ENCODE results near the gene TOR1B. TPM values are rescaled to one million over a fixed set of nuclear protein-coding genes. Genes with fewer than 3 reads are reported as not detected.

The TOR1B gene
- polyA plus RNA-seq, 3 donors = 19.4 to 23.9 (median 21.6) TPM

GRCh38 chr9:129803676-129804060 is 684 bp downstream of the TOR1B start:
- no peak for DNase-seq (ENCODE audit: extremely low read depth in 1 of 11, low read depth in 9 of 11, low spot score in 4 of 11)

DNA sequence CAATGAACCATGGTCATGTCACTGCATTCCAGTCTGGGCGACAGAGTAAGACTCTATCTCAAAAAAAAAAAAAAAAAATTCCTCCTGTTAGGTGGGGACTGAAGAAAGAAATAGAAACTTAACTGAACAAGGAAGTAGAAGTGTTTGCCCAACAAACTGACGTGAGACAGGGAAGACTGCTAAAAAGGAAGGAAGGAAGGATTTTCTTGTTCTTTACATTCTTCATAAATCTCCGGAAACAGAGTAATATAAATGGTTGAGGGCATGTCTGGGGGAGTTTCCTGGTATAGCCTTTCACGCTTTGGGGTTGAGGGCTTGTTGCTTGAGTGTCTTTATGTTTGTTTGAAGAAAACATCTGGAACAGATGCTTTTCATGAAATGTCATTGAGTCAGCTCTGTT is 3.1 kb downstream of the TOR1B start:
- DNase-seq (ENCODE audit: extremely low read depth in 1 of 11, low read depth in 9 of 11, low spot score in 4 of 11) = no peak

GRCh38 chr9:129809346-129809745 is 6.4 kb downstream of the TOR1B start:
- DNase-seq (ENCODE audit: extremely low read depth in 1 of 11, low read depth in 9 of 11, low spot score in 4 of 11) = no peak

DNA sequence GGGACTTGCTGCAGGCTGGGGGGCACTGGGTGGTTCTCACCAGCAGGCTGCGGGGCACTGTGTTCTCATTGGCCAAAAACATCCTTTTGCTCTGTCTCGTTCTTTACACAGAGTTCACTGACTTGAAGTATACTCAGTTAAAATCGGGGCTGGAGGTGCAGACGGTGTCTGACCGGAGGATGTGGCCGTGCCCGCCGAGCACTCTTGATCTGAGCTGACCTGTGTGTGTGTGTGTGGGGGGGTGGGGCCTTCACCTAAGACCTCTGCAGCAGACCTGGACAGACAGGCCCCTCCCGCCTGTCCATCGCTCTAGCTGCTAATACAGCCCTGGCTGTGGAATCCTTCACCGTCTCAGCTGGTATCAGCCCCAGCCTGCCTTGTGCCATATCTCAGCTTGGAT is 7.1 kb downstream of the TOR1B start:
- no peak for DNase-seq (ENCODE audit: extremely low read depth in 1 of 11, low read depth in 9 of 11, low spot score in 4 of 11)

DNA sequence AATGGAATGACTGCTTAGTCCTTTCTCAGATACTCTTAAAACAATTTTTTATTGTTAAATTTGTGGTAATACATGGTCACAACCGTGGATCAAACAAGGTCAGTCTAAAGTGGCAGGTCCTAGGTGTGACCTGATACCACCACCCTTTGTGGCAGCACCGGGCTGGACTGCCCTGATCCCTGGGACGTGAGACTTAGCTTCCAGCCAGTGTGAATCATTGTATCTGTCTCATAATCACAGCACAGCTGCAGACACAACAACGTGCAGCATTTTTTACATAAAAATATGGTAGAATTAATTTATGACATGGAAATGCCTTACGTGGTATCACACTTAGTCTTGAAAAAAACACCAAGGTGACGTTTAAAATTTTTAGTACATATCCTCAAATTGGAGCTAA is 7.8 kb downstream of the TOR1B start:
- DNase-seq (ENCODE audit: extremely low read depth in 1 of 11, low read depth in 9 of 11, low spot score in 4 of 11) = no peak

DNA sequence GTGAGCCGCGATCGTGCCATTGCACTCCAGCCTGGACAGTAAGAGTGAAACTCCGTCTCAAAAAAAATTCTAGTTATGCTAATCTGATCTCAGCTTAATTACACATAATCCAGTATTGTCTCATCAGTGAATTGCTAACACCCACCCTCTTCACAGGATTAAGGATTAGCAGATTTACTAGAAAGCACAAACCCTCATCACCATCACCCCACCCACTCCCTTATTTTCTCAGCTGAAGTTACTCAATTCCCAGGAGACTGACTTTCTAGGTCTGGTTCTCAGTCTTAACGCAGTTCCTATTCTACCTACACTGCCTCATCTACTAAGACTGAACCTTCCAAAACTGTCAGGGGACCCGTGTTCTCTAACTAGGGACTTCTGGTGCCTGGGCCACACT is 9.0 kb downstream of the TOR1B start:
- no peak for DNase-seq (ENCODE audit: extremely low read depth in 1 of 11, low read depth in 9 of 11, low spot score in 4 of 11)

- no peak for DNase-seq (ENCODE audit: extremely low read depth in 1 of 11, low read depth in 9 of 11, low spot score in 4 of 11)
These were observed 9.4 kb downstream of the TOR1B start for GRCh38 chr9:129812385-129812784.

- no peak for DNase-seq (ENCODE audit: extremely low read depth in 1 of 11, low read depth in 9 of 11, low spot score in 4 of 11)
These were observed 10.7 kb downstream of the TOR1B start for GRCh38 chr9:129813661-129814060.

DNA sequence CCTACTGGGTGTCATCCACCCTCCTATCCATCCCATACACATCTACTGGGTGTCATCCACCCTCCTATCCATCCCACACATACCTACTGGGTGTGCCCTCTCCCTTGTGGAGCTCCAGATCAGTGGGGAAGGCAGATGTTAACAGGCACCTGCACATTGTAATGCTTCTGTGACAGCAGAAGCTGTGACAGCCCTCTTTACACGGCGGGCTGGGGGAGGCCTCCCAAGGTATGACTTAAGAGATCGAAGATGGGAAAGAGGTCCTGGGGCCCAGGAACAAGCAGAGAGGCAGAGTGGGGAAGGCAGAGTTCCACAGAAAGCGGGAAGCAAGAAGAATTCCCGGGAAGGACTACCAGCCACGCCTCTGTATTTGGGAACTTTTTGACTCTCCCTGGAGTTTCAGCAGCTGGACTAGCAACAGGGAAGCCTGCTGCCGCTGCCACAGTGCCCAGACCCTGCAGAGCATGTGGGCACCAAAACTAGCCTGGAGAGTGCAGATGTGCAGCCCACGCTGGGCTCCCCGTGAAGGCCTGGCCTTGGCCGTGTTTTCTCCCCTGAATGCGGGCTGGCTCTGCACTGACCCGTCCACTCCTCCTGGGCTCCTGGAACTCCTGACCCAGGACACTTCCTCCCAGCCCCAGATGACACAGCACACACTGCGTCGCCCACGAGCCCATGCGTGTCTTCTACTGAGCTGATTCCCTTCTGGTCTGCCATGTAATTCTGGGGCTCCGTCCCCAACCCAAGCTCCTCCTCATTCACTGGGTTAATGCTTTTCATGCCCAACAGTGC is 11.6 kb downstream of the TOR1B start:
- DNase-seq (ENCODE audit: extremely low read depth in 1 of 11, low read depth in 9 of 11, low spot score in 4 of 11) = no peak

- DNase-seq (ENCODE audit: extremely low read depth in 1 of 11, low read depth in 9 of 11, low spot score in 4 of 11) = no peak
These were observed 12.3 kb downstream of the TOR1B start for GRCh38 chr9:129815278-129815677.

DNA sequence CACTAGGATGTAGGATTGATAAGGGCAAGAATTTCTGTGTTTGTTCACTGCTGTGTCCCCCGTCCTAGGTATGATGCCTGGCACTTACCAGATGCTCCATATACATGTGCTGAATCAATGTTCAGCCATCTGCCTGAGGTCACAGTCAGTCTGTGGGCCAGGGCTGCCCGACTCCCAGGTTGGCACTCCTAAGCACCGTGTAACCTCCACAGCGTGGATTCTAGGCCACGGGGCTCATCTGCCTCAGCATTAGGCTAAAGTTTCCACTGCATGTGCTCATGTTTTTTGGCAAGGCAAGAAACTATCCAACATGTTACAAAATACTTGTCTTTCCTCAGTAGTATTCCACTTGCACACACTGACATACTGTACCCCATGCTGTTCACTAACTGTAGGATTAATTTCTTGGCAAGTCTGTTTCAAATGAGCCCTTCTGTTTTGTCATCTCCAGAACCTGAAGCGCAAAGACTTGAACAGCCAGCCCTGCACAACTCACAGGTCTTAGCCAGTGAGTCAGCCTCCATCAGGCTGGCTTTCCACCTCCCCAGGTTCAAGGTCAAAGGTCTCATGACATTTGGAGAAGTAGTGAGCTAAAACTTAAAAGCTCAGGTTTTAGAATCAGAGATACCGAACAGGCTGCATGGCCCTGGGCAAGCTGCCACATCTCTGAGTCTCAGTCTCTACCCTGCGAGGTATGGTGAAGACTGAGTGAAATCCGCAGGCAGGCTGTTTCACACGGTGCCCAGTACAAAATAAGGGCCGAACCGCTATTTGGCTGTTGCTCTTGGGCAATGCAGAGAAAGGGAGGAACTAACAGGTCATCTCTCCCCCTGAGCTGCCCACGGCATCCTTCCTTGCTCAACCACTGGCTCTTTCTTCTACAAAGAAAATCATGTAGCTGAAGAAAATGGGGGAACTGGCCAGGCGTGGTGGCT is 13.8 kb downstream of the TOR1B start:
- DNase-seq (ENCODE audit: extremely low read depth in 1 of 11, low read depth in 9 of 11, low spot score in 4 of 11) = no peak

GRCh38 chr9:129822898-129823541 is 20.0 kb downstream of the TOR1B start:
- no peak for DNase-seq (ENCODE audit: extremely low read depth in 1 of 11, low read depth in 9 of 11, low spot score in 4 of 11)

DNA sequence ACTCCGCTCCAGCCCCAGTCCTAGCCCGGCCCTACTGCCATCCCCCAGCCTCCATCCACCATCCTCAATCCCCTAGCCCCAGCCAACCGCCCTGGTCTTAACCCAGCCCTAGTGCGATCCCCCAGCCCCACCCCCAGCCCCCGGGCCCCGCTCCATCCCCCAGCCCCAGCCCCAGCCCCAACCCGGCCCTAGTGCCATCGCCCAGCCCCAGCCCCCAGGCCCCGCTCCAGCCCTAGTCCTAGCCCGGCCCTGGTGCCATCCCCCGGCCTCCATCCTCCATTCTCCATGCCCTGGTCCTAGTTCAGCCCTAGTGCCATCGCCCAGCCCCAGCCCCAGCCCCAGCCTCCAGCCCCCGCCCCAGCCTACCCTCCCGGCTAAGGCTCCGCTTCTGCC is 20.6 kb downstream of the TOR1B start:
- no peak for DNase-seq (ENCODE audit: extremely low read depth in 1 of 11, low read depth in 9 of 11, low spot score in 4 of 11)

- DNase-seq (ENCODE audit: extremely low read depth in 1 of 11, low read depth in 9 of 11, low spot score in 4 of 11) = peak; percentile 74 to 93 (median 87)
These were observed 21.1 kb downstream of the TOR1B start, which contains the start of gene TOR1A for GRCh38 chr9:129823935-129824601. TSS of gene TOR1A (minus strand) at chr9:129824136. CDS start at chr9:129824085, 51 bp downstream.

- DNase-seq (ENCODE audit: extremely low read depth in 1 of 11, low read depth in 9 of 11, low spot score in 4 of 11) = no peak
These were observed 23.4 kb downstream of the TOR1B start for GRCh38 chr9:129826344-129826743.

DNA sequence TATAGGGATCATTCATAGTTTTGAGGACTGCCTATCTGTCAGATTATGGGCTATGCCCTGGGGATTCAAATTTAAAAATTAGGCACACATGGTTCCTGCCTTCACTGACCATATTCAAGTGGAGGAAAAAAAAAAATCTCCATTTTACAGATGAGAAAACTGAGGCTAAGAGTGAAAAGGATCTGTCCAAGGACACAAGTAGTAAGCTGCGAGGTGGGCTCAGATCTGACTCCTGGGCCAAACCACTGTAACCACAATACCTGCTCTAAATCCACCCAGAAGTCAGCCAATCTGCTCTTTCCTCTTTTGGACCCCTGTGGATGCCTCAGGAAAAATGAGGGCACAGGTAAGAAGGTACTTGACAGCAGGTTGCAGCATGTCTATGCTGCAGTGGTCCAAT is 23.8 kb downstream of the TOR1B start:
- DNase-seq (ENCODE audit: extremely low read depth in 1 of 11, low read depth in 9 of 11, low spot score in 4 of 11) = no peak

DNA sequence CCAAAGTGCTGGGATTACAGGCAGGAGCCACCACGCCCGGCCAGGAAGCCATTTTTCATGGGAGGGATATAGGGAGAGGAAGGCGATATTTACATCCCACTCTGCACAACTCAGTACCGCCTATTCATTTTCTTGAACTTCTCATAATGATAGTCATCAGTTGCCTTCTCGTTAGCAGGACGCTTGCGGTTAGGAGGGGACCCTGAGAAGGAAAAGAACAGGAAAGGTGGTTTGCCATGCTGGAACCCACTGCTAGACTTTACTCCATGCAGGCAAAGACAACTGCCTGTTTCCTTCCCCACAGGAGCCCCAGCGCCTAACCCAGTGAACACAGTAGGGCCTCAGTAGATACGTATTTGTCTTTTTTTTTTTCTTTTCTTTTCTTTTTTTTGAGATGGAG is 25.1 kb downstream of the TOR1B start:
- DNase-seq (ENCODE audit: extremely low read depth in 1 of 11, low read depth in 9 of 11, low spot score in 4 of 11) = no peak

- DNase-seq (ENCODE audit: extremely low read depth in 1 of 11, low read depth in 9 of 11, low spot score in 4 of 11) = no peak
These were observed 26.0 kb downstream of the TOR1B start for GRCh38 chr9:129828969-129829368.

GRCh38 chr9:129832982-129833381 is 30.0 kb downstream of the TOR1B start:
- DNase-seq (ENCODE audit: extremely low read depth in 1 of 11, low read depth in 9 of 11, low spot score in 4 of 11) = no peak

Measured in renal cortex interstitium (tissue), 11 donors.